Liver (tissue), 9 donors: Measurements from ENCODE around the gene CORO7. TPM values are rescaled to one million over a fixed set of nuclear protein-coding genes. Genes with fewer than 3 reads are reported as not detected.

Experiments used
- DNase-seq: peaks from one replicate; pipeline ENCODE4 v3.0.0-alpha.2; 2017; ENCODE audit warnings: low spot score
- H3K27ac ChIP-seq, 2 donors: one replicate each; pipeline ENCODE4 v1.7.0; 2013; ENCODE audit warnings: inconsistent platforms in 2 of 2, low read length in 2 of 2, control low read depth in 1 of 2, low read depth in 1 of 2, mild to moderate bottlenecking in 1 of 2
- H3K27me3 ChIP-seq, 4 donors: one replicate each; pipeline versions ENCODE4 v1.6.1 to v1.7.0; 2013; ENCODE audit warnings: low read length in 3 of 4, inconsistent platforms in 1 of 4, mild to moderate bottlenecking in 1 of 4, moderate library complexity in 1 of 4; ENCODE audit not compliant: control insufficient read depth in 4 of 4, insufficient read depth in 4 of 4
- H3K36me3 ChIP-seq, 4 donors: one replicate each; pipeline versions ENCODE4 v1.6.1 to v1.7.0; 2013; ENCODE audit warnings: low read length in 3 of 4, mild to moderate bottlenecking in 3 of 4, low read depth in 1 of 4, moderate library complexity in 1 of 4; ENCODE audit not compliant: control insufficient read depth in 4 of 4, insufficient read depth in 3 of 4
- H3K4me1 ChIP-seq, 4 donors: one replicate each; pipeline versions ENCODE4 v1.6.1 to v1.7.0; 2013; ENCODE audit warnings: low read length in 3 of 4, mild to moderate bottlenecking in 3 of 4, moderate library complexity in 1 of 4; ENCODE audit not compliant: control insufficient read depth in 4 of 4, insufficient read depth in 4 of 4
- H3K4me3 ChIP-seq, 3 donors: one replicate each; pipeline versions ENCODE4 v1.6.1 to v1.7.0; 2013; ENCODE audit warnings: low read length in 3 of 3, control low read depth in 1 of 3, low read depth in 1 of 3, mild to moderate bottlenecking in 1 of 3
- H3K9ac ChIP-seq, 2 donors: one replicate each; pipeline ENCODE4 v1.7.0; 2013; ENCODE audit warnings: low read length in 2 of 2, mild to moderate bottlenecking in 2 of 2, moderate library complexity in 2 of 2, control low read depth in 1 of 2, low read depth in 1 of 2
- H3K9me3 ChIP-seq, 4 donors: one replicate each; pipeline versions ENCODE4 v1.6.1 to v1.7.0; 2013; ENCODE audit warnings: low read length in 3 of 4; ENCODE audit not compliant: control insufficient read depth in 4 of 4
- ATF3 ChIP-seq: IDR thresholded peaks from 2 replicates; pipeline ENCODE4 v1.6.1; 2016; ENCODE audit warnings: antibody characterized with exemption
- CTCF ChIP-seq: fragments of 150-350 bp; IDR thresholded peaks from 2 replicates; pipeline ENCODE4 v1.5.1; 2017; ENCODE audit warnings: improper control_type of control experiment, low read depth, low read length; ENCODE audit not compliant: missing input control
- FOXA1 ChIP-seq: IDR thresholded peaks from 2 replicates; pipeline ENCODE4 v1.6.1; 2016; ENCODE audit warnings: antibody characterized with exemption
- FOXA2 ChIP-seq: IDR thresholded peaks from 2 replicates; pipeline ENCODE4 v1.6.1; 2016; ENCODE audit warnings: antibody characterized with exemption
- HNF4A ChIP-seq, 2 donors: conservative IDR thresholded peaks; 2 replicates each; pipeline ENCODE4 v1.6.1; 2016; ENCODE audit warnings: antibody characterized with exemption in 2 of 2, mild to moderate bottlenecking in 2 of 2
- HNF4G ChIP-seq: IDR thresholded peaks from 2 replicates; pipeline ENCODE4 v1.6.1; 2016; ENCODE audit warnings: antibody characterized with exemption
- MAX ChIP-seq: IDR thresholded peaks from 2 replicates; pipeline ENCODE4 v1.6.1; 2016; ENCODE audit warnings: antibody characterized with exemption
- NR2F2 ChIP-seq: IDR thresholded peaks from 2 replicates; pipeline ENCODE4 v1.6.1; 2016; ENCODE audit warnings: antibody characterized with exemption
- RAD21 ChIP-seq, 2 donors: IDR thresholded peaks; 2 replicates each; pipeline ENCODE4 v1.6.1; 2016; ENCODE audit warnings: antibody characterized with exemption in 2 of 2, mild to moderate bottlenecking in 2 of 2
- RXRA ChIP-seq, 2 donors: IDR thresholded peaks; 2 replicates each; pipeline ENCODE4 v1.6.1; 2017 to 2018; ENCODE audit warnings: antibody characterized with exemption in 2 of 2, mild to moderate bottlenecking in 1 of 2
- TAF1 ChIP-seq: conservative IDR thresholded peaks from 2 replicates; pipeline ENCODE4 v1.6.1; 2016; ENCODE audit warnings: antibody characterized with exemption, mild to moderate bottlenecking
- YY1 ChIP-seq: IDR thresholded peaks from 2 replicates; pipeline ENCODE4 v1.6.1; 2016; ENCODE audit warnings: antibody characterized with exemption, mild to moderate bottlenecking
- ZBTB33 ChIP-seq: IDR thresholded peaks from 2 replicates; pipeline ENCODE4 v1.6.1; 2016; ENCODE audit warnings: antibody characterized with exemption
- WGBS: extraction: QIAGEN DNeasy Blood & Tissue Kit; methylation state at CpG from one replicate; pipeline ENCODE4 v1.1.7; 2013; 5-methylcytosine and 5-hydroxymethylcytosine counted together
- polyA plus RNA-seq, 2 donors: library from polyadenylated mRNA; stranded (reverse) in 1 of 2; unstranded in 1 of 2; fragments of 200-250 nt in 1 of 2; fragments of >200 nt in 1 of 2; fragmentation: Nextera tagmentation in 1 of 2; extraction: Ambion mirVana in 1 of 2; gene quantifications; one replicate each; pipeline versions ENCODE4 v1.2.1 to v1.2.3, GENCODE V29; 2013 to 2015
- total RNA-seq, 2 donors: library from RNA; depleted of rRNA; stranded (reverse); fragments of >200 nt; gene quantifications; one replicate each; pipeline ENCODE4 v1.2.3, GENCODE V29; 2014
- donor health status: healthy.
- donor health status: healthy.
- donor health status: healthy.
- donor health status: healthy.
- donor health status: healthy.

The CORO7 gene
- total and polyA plus RNA-seq, 4 donors, result 7.3 to 21.5 (median 13.0) TPM

- Histone ChIP-seq H3K27me3 (no peaks in the 10 kb centered on the region), H3K4me1 (peaks cover 5 to 11% (median 9%) of the 10 kb centered on the region in 4 donors), H3K9me3 (no peaks in the 10 kb centered on the region), H3K36me3 (peaks cover 0 to 4% (median 2%) of the 10 kb centered on the region in 4 donors), H3K9ac (no peak overlapping the region), H3K4me3 (no peak overlapping the region), H3K27ac (no peak overlapping the region)
- WGBS, result 96% methylated on average over 12 of the region's 12 CpGs
- no peak for DNase-seq
- TF ChIP-seq YY1, result no peak
- TF ChIP-seq MAX, result no peak
- TF ChIP-seq FOXA1, result no peak
- TF ChIP-seq TAF1, result no peak
- no peak for TF ChIP-seq HNF4A (conservative IDR thresholded peaks at IDR 0.05)
- TF ChIP-seq NR2F2, result no peak
- TF ChIP-seq RAD21 (IDR thresholded peaks at IDR 0.05), result no peak
- TF ChIP-seq CTCF, result no peak
- TF ChIP-seq HNF4G, result no peak
- no peak for TF ChIP-seq ATF3
Observed at GRCh38 chr16:4365615-4366014, 50.8 kb downstream of the CORO7 start.

GRCh38 chr16:4365014-4365406, 51.4 kb downstream of the CORO7 start:
- Histone ChIP-seq H3K9ac (no peak overlapping the region), H3K4me1 (peaks cover 5 to 10% (median 8%) of the 10 kb centered on the region in 4 donors), H3K4me3 (no peak overlapping the region), H3K9me3 (no peaks in the 10 kb centered on the region), H3K27ac (no peak overlapping the region), H3K36me3 (peaks cover 0 to 4% (median 3%) of the 10 kb centered on the region in 4 donors), H3K27me3 (no peaks in the 10 kb centered on the region)
- no peak for DNase-seq
- 94% methylated on average over 10 of the region's 10 CpGs for WGBS
- no peak for TF ChIP-seq TAF1
- no peak for TF ChIP-seq MAX
- no peak for TF ChIP-seq ZBTB33
- no peak for TF ChIP-seq RXRA (IDR thresholded peaks at IDR 0.05)
- no peak for TF ChIP-seq RAD21 (IDR thresholded peaks at IDR 0.05)
- TF ChIP-seq HNF4A (conservative IDR thresholded peaks at IDR 0.05), result no peak
- TF ChIP-seq YY1, result no peak

- Histone ChIP-seq H3K9ac (no peak overlapping the region), H3K4me3 (no peak overlapping the region), H3K9me3 (no peaks in the 10 kb centered on the region), H3K27me3 (no peaks in the 10 kb centered on the region), H3K36me3 (peaks cover 0 to 5% (median 4%) of the 10 kb centered on the region in 4 donors), H3K27ac (no peak overlapping the region), H3K4me1 (peaks cover 5 to 9% (median 8%) of the 10 kb centered on the region in 4 donors)
- TF ChIP-seq HNF4G (no peak), FOXA2 (no peak)
- no peak for DNase-seq
- 93% methylated on average over 37 of the region's 37 CpGs for WGBS
Observed at GRCh38 chr16:4364196-4365013, 52.0 kb downstream of the CORO7 start.
